GM10847 (cell line): Measurements from ENCODE around the gene RAB30.

Source experiments
- POLR2A ChIP-seq: IDR thresholded peaks from 2 replicates; pipeline ENCODE4 v1.6.1; 2011; ENCODE audit not compliant: insufficient read length; ENCODE audit errors: extremely low read depth

Gene RAB30

DNA sequence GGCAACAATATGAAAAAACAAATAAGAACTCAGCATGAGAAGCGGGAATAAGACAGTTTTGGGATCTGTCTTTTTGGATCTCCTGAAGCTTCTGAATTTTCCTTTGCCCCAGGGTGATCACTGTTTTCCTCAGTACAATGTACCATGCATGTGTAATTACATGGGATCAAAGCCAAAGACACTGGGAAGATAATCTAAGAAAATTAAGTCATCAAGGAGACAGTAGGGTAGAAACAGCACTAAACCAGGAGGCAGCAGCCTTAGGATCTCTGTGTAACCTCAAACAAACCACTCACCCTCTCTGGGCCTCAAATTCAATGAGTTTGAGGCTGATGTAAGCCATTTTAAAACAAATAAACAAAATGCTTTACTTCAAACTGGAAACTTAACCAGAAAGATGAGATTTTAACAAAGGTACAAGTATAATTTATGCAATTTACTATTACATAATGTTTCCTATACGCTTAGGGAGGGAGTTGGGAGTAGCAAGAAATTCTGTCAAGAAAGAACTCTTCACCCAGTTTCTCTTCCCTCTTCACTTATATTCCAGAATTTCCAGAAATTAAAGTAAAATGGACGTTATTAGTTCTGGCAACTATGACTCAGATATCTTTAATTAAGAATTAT lies 77.0 kb downstream of the RAB30 start:
- TF ChIP-seq POLR2A = no peak

DNA sequence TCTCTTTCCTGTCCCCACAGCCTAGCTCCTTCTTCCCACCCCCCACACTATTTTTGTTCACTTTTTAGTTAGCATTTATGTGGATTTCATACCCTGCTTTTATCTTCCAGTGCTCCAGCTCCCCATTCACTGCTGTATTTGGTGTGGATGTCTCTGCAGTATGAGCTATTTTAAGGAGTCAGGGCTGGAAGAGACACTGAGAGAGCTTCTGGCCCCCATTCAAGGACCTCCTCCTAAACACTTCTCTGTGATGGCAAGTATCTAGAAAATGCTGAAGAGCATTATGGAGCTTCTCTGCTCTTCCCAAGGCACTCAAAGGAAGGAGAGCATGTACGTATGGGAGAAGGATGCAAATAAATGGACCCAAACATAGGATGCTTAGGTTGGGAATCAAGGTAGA lies 79.5 kb downstream of the RAB30 start:
- TF ChIP-seq POLR2A = no peak

GRCh38 chr11:82989628-82990404 lies 81.9 kb downstream of the RAB30 start:
- no peak for TF ChIP-seq POLR2A

GRCh38 chr11:82988936-82989627 lies 82.6 kb downstream of the RAB30 start:
- TF ChIP-seq POLR2A = no peak

DNA sequence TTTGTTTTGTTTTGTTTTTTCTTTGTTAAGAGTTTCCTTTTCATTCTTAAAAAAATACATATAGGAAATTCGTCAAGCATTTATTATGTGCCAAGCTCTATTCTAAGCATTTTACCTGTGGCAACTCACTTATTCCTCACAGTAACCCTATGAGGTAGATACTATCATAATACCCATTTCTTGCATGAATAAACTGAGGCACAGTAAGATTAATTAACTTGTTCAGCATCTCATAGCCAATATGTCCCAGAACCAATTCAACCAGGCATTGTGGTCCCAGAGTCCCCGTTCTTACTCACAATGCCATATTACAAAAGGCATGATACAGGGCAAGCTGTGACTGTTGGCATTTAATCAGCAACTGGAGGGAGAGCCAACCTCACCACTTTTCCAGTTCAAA lies 83.7 kb downstream of the RAB30 start:
- TF ChIP-seq POLR2A = no peak

DNA sequence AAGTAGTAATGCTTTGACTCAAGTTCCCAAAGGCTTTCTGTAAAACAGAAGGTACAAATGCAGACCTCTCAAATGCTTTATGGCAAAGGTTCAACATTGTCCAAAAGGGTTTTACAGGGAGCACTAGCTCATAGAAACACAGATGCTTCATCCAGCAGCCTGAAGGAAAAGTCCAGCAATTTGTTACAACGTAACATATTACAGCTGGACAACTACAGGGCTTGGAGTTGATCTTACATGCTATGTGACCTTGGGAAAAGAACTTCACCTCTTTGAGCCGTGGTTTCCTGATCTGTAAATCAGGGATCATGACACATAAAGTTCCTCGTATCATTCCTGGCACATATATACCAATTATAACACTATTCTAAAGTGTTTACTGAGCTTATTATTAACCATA lies 85.3 kb downstream of the RAB30 start:
- no peak for TF ChIP-seq POLR2A

- no peak for TF ChIP-seq POLR2A
Observed at GRCh38 chr11:82981852-82982251, 89.8 kb downstream of the RAB30 start.

DNA sequence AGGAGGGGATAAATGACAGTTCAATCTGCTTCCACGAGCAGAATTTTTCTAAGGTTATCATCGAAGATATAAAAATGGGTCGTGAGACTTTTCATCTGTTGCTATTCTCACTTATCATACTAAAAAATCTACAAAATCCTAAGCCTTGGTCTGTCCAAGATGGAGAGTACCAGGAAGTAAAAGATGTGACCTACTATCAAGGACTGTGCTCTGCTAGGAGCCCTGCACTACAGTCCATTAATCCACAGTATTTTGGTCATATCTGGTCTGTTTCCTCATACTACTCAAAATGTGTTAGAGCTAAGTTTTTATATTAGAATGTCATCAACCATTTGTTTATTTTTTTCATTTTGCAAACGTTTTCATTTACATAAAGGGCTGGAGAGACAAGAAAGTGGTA lies 90.8 kb downstream of the RAB30 start:
- TF ChIP-seq POLR2A = no peak

DNA sequence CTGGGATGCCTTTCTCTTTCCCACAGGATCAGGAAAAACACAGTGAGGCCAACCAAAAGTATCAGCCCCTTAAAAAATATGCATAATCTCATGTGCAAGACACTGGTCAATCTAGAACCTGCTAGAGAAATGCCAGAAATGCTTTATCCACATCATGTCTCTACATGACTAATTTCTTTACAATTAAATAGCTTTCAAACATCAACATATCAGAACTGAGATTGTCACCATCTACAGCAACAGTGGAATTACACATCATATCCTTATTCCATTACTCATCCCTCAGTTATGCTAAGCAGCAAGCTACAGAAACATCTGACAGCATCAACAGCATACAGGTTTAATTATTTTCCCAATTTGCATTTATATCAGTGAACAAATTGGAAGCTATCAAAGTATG lies 91.4 kb downstream of the RAB30 start:
- TF ChIP-seq POLR2A = no peak

- TF ChIP-seq POLR2A = no peak
Observed at GRCh38 chr11:82979824-82980223, 91.9 kb downstream of the RAB30 start.

- TF ChIP-seq POLR2A = no peak
Observed at GRCh38 chr11:82978422-82979099, 93.1 kb downstream of the RAB30 start.

- TF ChIP-seq POLR2A = no peak
Observed at GRCh38 chr11:82976786-82977185, 94.9 kb downstream of the RAB30 start.

DNA sequence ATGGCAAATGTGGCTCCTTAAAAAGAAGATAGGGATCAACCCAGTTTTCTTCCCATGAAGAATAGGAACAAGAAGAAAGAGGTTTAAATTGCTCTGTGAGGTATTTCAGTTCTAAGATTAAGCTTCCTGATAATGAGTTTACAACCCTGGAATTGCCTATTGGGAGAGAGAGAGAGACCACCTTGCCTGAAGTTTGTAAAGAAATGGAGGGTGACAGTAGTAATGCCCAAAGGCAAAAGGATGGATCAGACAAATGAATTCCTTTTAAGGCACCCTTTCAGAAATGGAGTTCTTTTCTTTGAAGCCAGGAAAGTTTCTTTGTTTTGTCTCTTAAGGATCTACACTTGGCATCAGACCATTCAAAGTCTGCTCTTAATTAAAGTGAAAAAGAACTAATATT lies 95.8 kb downstream of the RAB30 start:
- TF ChIP-seq POLR2A = no peak

GRCh38 chr11:82974851-82975250 lies 96.8 kb downstream of the RAB30 start:
- TF ChIP-seq POLR2A = no peak

- TF ChIP-seq POLR2A = no peak
Observed at GRCh38 chr11:82974135-82974534, 97.6 kb downstream of the RAB30 start.

DNA sequence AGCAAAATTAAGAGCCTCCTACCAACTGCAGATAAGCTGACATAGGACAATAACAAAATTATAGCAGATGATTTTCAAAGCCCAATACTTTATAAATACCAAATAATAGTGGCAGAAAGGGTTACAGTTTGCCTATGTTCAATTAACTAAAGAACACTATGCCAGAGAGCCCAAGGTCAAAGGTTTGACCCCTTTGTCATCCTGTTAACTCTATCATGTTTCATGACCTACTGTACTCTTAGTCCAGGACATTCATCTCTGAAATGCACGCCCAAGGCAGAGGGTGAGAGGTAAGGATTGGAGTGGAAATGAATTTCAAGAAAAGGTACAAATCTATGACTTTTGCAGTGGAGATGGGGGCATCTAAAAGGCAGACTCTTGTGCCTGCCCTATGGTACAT lies 99.6 kb downstream of the RAB30 start:
- no peak for TF ChIP-seq POLR2A
